K562 (cell line): ENCODE data around the gene MAPK13. TPM values are rescaled to one million over a fixed set of nuclear protein-coding genes. Genes with fewer than 3 reads are reported as not detected.

Experiments
- ATF7 ChIP-seq: fragments of 450-650 bp; IDR thresholded peaks from 2 replicates; pipeline ENCODE4 v1.7.1; 2014; ENCODE audit warnings: mild to moderate bottlenecking, moderate library complexity
- KDM4B ChIP-seq, 2 experiments: fragments of 450-650 bp in 1 of 2; sonication (generic) in 1 of 2; IDR thresholded peaks; 2 replicates each; pipeline ENCODE4 v1.6.1; 2016 to 2017; ENCODE audit warnings: borderline replicate concordance in 2 of 2, antibody characterized with exemption in 1 of 2, low read depth in 1 of 2, mild to moderate bottlenecking in 1 of 2
- LCOR ChIP-seq: sonication (generic); formaldehyde crosslinking; IDR thresholded peaks from 2 replicates; pipeline ENCODE4 v1.8.0; 2022; ENCODE audit warnings: mild to moderate bottlenecking, missing genetic modification reagents
- POLR2H ChIP-seq: IDR thresholded peaks from 2 replicates; pipeline ENCODE4 v1.6.1; 2016; ENCODE audit warnings: missing genetic modification characterization, low read depth, mild to moderate bottlenecking, control low read depth, missing compliant biosample characterization, moderate library complexity
- STAT5A ChIP-seq: IDR thresholded peaks from 2 replicates; pipeline ENCODE4 v1.6.1; 2012; ENCODE audit warnings: low read length, inconsistent platforms, borderline replicate concordance
- STAT5B ChIP-seq: fragments of 250-450 bp; sonication (Bioruptor Pico); IDR thresholded peaks from 2 replicates; pipeline ENCODE4 v1.8.0; 2021; ENCODE audit warnings: mild to moderate bottlenecking, inconsistent platforms
- polyA plus RNA-seq, 8 experiments: library from polyadenylated mRNA; depleted of rRNA in 4 of 8; stranded (reverse) in 5 of 8; unstranded in 3 of 8; fragments of >200 nt; fragmentation: Nextera tagmentation in 2 of 8; fragmentation: Illumina TruSeq in 1 of 8; extraction: Ambion mirVana in 2 of 8; extraction: Trizol in 1 of 8; gene quantifications; 2 replicates each; pipeline versions ENCODE4 v1.2.1 to v1.2.3, GENCODE V29; 2011 to 2014; ENCODE audit warnings: inconsistent platforms in 1 of 8, missing spikeins in 1 of 8
- total RNA-seq, 7 experiments: library from RNA; depleted of rRNA in 6 of 7; stranded (reverse); fragments of >200 nt in 6 of 7; fragmentation: Illumina TruSeq in 2 of 7; extraction: Trizol in 2 of 7; gene quantifications; 2 replicates each; pipeline versions ENCODE4 v1.2.1 to v1.2.3, GENCODE V29; 2011 to 2021; ENCODE audit warnings: low replicate concordance in 1 of 7
- TF ChIP-seq, protein P1 (sequence below), 2 experiments: fragments of 450-650 bp; formaldehyde crosslinking in 1 of 2; IDR thresholded peaks; 2 replicates each; pipeline versions ENCODE4 v1.4.0 to v1.6.1; 2014 to 2020; ENCODE audit warnings: mild to moderate bottlenecking in 2 of 2, borderline replicate concordance in 1 of 2, low read depth in 1 of 2
- TF ChIP-seq, protein P2 (sequence below): fragments of 200-800 bp; sonication (Bioruptor generic); IDR thresholded peaks from 2 replicates; pipeline ENCODE4 v1.6.1; 2017; ENCODE audit warnings: missing genetic modification characterization, missing compliant biosample characterization
- TF ChIP-seq, protein P3 (sequence below): fragments of 150-350 bp; conservative IDR thresholded peaks from 2 replicates; pipeline ENCODE4 v1.6.1; 2014; ENCODE audit warnings: low read length

Gene MAPK13
- total and polyA plus RNA-seq, 9 of the 15 experiments (the other 6 are each of a cell fraction or from before 2014, with no cell fraction given): 0.03 to 2.3 (median 0.48) TPM; not detected in 1

DNA sequence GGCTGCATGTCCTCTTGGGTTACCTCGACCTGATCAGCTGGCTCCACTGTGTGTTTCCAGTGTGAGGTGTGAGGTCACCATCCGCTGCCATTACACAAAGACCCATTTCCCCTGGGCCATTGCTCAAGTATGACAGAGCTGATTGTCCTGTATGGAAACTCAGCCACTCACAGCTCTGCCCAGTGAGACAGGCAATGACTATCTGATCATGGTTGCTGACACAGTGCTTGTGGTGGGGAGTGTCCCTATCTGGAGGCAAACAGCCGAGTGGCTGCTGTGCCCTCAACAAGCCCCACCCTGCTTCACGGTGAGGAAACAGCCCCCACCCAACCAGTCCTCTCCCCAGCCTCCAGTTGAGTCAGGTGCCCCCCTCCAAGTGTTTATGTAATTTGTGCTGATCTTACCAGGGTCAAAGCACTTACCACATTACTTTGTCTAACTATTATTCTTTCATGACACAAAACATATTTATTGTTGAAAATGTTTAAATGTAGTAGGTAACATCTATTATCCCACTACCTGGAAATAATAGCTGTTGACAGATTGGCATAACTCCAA is 11.7 kb upstream of the MAPK13 start (continued):
- TF ChIP-seq, protein P1, sequence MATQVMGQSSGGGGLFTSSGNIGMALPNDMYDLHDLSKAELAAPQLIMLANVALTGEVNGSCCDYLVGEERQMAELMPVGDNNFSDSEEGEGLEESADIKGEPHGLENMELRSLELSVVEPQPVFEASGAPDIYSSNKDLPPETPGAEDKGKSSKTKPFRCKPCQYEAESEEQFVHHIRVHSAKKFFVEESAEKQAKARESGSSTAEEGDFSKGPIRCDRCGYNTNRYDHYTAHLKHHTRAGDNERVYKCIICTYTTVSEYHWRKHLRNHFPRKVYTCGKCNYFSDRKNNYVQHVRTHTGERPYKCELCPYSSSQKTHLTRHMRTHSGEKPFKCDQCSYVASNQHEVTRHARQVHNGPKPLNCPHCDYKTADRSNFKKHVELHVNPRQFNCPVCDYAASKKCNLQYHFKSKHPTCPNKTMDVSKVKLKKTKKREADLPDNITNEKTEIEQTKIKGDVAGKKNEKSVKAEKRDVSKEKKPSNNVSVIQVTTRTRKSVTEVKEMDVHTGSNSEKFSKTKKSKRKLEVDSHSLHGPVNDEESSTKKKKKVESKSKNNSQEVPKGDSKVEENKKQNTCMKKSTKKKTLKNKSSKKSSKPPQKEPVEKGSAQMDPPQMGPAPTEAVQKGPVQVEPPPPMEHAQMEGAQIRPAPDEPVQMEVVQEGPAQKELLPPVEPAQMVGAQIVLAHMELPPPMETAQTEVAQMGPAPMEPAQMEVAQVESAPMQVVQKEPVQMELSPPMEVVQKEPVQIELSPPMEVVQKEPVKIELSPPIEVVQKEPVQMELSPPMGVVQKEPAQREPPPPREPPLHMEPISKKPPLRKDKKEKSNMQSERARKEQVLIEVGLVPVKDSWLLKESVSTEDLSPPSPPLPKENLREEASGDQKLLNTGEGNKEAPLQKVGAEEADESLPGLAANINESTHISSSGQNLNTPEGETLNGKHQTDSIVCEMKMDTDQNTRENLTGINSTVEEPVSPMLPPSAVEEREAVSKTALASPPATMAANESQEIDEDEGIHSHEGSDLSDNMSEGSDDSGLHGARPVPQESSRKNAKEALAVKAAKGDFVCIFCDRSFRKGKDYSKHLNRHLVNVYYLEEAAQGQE (IDR thresholded peaks at IDR 0.05; ENCODE audit: borderline replicate concordance): peak; percentile 28; the same call in 1 of the 2 replicates
- TF ChIP-seq, protein P1 (CRISPR knock-in tag; IDR thresholded peaks at IDR 0.05; ENCODE audit: low read depth): no peak
- TF ChIP-seq STAT5A (peak; percentile 74; the same call in 1 of the 2 replicates), POLR2H (tag) (peak; percentile 48), STAT5B (CRISPR knock-in tag) (no peak), LCOR (CRISPR knock-in tag) (peak; percentile 53; the same call in 1 of the 2 replicates), KDM4B (IDR thresholded peaks at IDR 0.05; ENCODE audit: borderline replicate concordance in 2 of 2, low read depth in 1 of 2) (peak in 1 of 2 experiments; percentile 76; a peak in 1 of 4 replicates), ATF7 (peak; percentile 96)
- TF ChIP-seq, protein P2, sequence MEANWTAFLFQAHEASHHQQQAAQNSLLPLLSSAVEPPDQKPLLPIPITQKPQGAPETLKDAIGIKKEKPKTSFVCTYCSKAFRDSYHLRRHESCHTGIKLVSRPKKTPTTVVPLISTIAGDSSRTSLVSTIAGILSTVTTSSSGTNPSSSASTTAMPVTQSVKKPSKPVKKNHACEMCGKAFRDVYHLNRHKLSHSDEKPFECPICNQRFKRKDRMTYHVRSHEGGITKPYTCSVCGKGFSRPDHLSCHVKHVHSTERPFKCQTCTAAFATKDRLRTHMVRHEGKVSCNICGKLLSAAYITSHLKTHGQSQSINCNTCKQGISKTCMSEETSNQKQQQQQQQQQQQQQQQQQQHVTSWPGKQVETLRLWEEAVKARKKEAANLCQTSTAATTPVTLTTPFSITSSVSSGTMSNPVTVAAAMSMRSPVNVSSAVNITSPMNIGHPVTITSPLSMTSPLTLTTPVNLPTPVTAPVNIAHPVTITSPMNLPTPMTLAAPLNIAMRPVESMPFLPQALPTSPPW (CRISPR knock-in tag): peak; percentile 97
- TF ChIP-seq, protein P3, sequence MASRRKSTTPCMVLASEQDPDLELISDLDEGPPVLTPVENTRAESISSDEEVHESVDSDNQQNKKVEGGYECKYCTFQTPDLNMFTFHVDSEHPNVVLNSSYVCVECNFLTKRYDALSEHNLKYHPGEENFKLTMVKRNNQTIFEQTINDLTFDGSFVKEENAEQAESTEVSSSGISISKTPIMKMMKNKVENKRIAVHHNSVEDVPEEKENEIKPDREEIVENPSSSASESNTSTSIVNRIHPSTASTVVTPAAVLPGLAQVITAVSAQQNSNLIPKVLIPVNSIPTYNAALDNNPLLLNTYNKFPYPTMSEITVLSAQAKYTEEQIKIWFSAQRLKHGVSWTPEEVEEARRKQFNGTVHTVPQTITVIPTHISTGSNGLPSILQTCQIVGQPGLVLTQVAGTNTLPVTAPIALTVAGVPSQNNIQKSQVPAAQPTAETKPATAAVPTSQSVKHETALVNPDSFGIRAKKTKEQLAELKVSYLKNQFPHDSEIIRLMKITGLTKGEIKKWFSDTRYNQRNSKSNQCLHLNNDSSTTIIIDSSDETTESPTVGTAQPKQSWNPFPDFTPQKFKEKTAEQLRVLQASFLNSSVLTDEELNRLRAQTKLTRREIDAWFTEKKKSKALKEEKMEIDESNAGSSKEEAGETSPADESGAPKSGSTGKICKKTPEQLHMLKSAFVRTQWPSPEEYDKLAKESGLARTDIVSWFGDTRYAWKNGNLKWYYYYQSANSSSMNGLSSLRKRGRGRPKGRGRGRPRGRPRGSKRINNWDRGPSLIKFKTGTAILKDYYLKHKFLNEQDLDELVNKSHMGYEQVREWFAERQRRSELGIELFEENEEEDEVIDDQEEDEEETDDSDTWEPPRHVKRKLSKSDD: 0 out of 2 replicates have a peak, but pooled peaks have one; percentile 74
